Subcutaneous abdominal adipose tissue (tissue), 5 donors: Measurements from ENCODE around the gene CRNKL1.

Source experiments
- H3K27ac ChIP-seq: one replicate; pipeline ENCODE4 v1.7.0; 2013; ENCODE audit warnings: low read depth, mild to moderate bottlenecking, inconsistent platforms, low read length, moderate library complexity
- H3K27me3 ChIP-seq, 5 donors: one replicate each; pipeline ENCODE4 v1.7.0; 2013; ENCODE audit warnings: low read length in 5 of 5, inconsistent platforms in 1 of 5; ENCODE audit not compliant: control insufficient read depth in 5 of 5, insufficient read depth in 4 of 5
- H3K36me3 ChIP-seq, 5 donors: one replicate each; pipeline ENCODE4 v1.7.0; 2013; ENCODE audit warnings: low read length in 5 of 5; ENCODE audit not compliant: control insufficient read depth in 5 of 5, insufficient read depth in 5 of 5
- H3K4me1 ChIP-seq, 5 donors: one replicate each; pipeline ENCODE4 v1.7.0; 2013; ENCODE audit warnings: low read length in 5 of 5, mild to moderate bottlenecking in 3 of 5, moderate library complexity in 1 of 5; ENCODE audit not compliant: control insufficient read depth in 5 of 5, insufficient read depth in 5 of 5
- H3K4me3 ChIP-seq, 5 donors: one replicate each; pipeline ENCODE4 v1.7.0; 2013; ENCODE audit warnings: low read length in 5 of 5, low read depth in 1 of 5
- H3K9ac ChIP-seq, 5 donors: one replicate each; pipeline ENCODE4 v1.7.0; 2013; ENCODE audit warnings: low read length in 5 of 5, mild to moderate bottlenecking in 4 of 5, moderate library complexity in 3 of 5
- H3K9me3 ChIP-seq, 5 donors: one replicate each; pipeline ENCODE4 v1.7.0; 2013; ENCODE audit warnings: low read length in 5 of 5; ENCODE audit not compliant: control insufficient read depth in 5 of 5
- donor health status: healthy.
- donor health status: healthy.
- donor health status: healthy.
- donor health status: healthy.
- donor health status: healthy.

CRNKL1 gene

DNA sequence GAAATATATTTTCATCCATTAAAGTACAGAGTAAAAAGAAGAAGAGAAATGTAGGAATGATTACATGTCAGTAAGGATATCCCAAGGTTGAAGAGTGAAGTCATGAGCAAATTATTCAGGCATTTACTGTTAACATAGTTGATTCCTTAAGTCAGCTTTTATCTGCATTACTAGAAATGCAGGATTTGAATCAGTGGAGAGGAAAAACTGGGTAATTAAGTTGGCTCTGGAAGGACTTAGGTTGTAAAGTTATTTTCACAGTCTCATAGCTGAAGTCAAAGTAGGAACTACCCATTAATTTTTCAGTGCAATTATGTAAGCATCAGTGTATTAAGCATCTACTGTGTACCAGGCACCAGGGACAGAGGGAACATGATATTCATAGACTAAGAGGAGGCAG lies 27.3 kb downstream of the CRNKL1 start:
- Histone ChIP-seq H3K27me3 (no peaks in the 10 kb centered on the region), H3K4me3 (no peak overlapping the region), H3K27ac (no peak overlapping the region), H3K4me1 (peaks cover 0 to 14% (median 9%) of the 10 kb centered on the region in 5 donors), H3K36me3 (peaks cover 9 to 36% (median 21%) of the 10 kb centered on the region in 5 donors), H3K9ac (no peak overlapping the region), H3K9me3 (no peaks in the 10 kb centered on the region)

DNA sequence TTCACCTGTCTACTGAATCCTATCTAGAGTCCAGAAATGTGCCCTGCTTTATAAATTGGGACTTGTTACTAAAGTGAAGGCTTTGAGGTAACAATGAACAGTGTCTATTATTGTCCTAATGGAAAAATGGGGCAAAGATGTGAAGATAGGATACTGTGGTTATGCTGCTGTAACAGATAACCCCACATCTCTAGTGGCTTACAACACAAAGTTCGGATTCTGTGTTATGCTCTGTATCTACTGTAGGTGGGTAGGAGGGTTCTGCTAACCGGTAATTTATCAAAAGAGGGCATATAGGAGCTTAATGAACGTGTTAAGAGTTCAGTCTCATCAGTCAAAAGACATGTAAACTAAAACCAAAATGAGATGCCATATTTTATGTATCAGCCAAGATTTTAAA lies 28.9 kb downstream of the CRNKL1 start:
- peaks cover 0 to 19% (median 13%) of the 10 kb centered on the region in 5 donors for H3K4me1 ChIP-seq
- no peak overlapping the region for H3K4me3 ChIP-seq
- H3K36me3 ChIP-seq, result peaks cover 9 to 35% (median 17%) of the 10 kb centered on the region in 5 donors
- no peaks in the 10 kb centered on the region for H3K9me3 ChIP-seq
- no peak overlapping the region for H3K9ac ChIP-seq
- H3K27ac ChIP-seq, result no peak overlapping the region
- no peaks in the 10 kb centered on the region for H3K27me3 ChIP-seq

DNA sequence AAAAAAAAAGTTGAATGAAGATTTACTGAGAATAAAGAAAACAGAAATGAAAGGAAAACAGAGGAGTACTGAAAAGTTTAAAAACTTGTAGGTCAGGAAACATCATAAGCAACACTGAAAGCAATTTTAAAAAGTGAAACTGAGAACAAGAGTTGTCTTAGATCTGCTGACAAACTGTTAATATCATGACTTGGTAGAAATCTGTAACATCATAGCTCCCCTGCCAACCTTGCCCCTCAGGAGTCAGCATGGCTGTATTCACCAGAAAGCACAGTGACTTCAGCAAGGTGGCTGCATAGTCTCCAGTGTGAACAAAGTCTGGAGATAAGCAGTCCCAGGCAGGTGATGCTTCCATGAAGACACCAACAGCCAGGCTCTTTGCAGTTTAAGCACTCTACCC lies 29.8 kb downstream of the CRNKL1 start:
- peaks cover 6 to 27% (median 13%) of the 10 kb centered on the region in 5 donors for H3K36me3 ChIP-seq
- H3K27ac ChIP-seq, result no peak overlapping the region
- no peak overlapping the region for H3K4me3 ChIP-seq
- H3K27me3 ChIP-seq, result no peaks in the 10 kb centered on the region
- peak overlapping the region in 1 of 5 donors; percentile 8 for H3K9ac ChIP-seq
- H3K9me3 ChIP-seq, result no peaks in the 10 kb centered on the region
- H3K4me1 ChIP-seq, result peaks cover 0 to 27% (median 22%) of the 10 kb centered on the region in 5 donors

DNA sequence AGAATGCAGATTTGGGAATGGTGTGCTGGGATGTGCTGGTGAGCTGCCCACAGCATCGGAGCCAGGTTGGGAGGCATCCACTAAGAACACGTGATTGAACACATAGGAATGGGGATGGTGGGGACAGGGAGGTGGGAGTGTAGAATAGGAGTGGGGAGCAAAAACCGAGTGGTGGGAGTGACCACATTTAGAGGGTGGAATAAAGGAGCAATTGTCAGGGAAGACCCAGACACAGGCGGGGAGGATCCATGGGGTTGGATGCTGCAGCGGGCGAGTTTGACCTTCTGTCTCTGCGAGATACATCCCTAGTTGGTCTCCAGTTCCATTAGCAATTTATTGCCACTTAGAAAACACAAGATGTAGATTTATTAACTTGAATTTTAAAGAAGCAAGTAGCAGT lies 30.4 kb downstream of the CRNKL1 start:
- Histone ChIP-seq H3K36me3 (peaks cover 5 to 21% (median 11%) of the 10 kb centered on the region in 5 donors), H3K4me3 (no peak overlapping the region), H3K9me3 (no peaks in the 10 kb centered on the region), H3K27ac (no peak overlapping the region), H3K9ac (no peak overlapping the region), H3K4me1 (peaks cover 0 to 30% (median 23%) of the 10 kb centered on the region in 5 donors), H3K27me3 (no peaks in the 10 kb centered on the region)

DNA sequence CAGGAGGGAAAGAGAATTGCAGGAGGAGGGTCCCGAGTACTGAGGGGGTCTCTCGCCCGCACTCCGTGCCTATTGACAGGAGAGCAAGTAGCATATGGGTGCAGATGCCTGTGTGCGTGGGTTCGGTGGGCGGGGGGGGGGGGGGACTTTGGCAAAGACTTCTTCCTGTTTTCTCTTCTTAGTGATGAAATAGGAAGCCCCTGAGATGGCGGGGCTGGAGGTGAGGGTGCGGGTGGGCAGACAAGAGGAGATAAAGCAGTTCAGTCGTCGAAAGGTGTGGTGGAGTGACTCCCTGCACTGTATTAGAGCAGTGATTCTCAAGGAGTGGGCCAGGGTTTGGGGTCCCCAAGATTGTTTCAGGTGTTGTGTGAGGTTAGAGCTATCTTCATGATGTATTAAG lies 31.4 kb downstream of the CRNKL1 start:
- H3K4me1 ChIP-seq, result peaks cover 0 to 33% (median 27%) of the 10 kb centered on the region in 5 donors

DNA sequence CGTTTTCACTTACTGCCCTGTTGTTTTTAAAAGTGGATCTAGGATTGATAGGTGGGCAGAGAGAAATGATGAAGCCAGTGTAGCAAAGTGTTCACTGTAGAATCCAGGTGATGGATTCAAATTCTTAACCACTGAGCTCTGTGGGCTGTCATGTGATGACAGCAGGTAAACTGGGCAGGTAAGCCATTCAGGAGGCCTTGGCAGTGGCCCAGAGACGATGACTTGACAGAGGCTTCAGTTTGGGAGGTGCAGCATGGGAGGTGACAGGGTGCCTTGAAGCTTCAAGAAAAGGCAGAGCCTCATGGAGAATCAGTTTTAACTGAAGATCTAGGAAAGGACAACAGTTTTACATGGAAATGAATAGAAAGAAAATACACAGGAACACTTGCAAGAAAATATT lies 33.1 kb downstream of the CRNKL1 start:
- Histone ChIP-seq H3K9me3 (no peaks in the 10 kb centered on the region), H3K27me3 (no peaks in the 10 kb centered on the region), H3K4me1 (peaks cover 0 to 36% (median 27%) of the 10 kb centered on the region in 5 donors), H3K27ac (no peak overlapping the region), H3K36me3 (peaks cover 4 to 12% (median 9%) of the 10 kb centered on the region in 5 donors), H3K9ac (peak overlapping the region in 4 of 5 donors; percentile 14 to 97 (median 69)), H3K4me3 (peak overlapping the region in 2 of 5 donors; percentile 26 to 91)

More for the DNA sequence above, 31.4 kb downstream of the CRNKL1 start:
- Histone ChIP-seq H3K9ac (no peak overlapping the region), H3K9me3 (no peaks in the 10 kb centered on the region), H3K4me3 (no peak overlapping the region), H3K27me3 (no peaks in the 10 kb centered on the region), H3K36me3 (peaks cover 5 to 18% (median 11%) of the 10 kb centered on the region in 5 donors), H3K27ac (no peak overlapping the region)

DNA sequence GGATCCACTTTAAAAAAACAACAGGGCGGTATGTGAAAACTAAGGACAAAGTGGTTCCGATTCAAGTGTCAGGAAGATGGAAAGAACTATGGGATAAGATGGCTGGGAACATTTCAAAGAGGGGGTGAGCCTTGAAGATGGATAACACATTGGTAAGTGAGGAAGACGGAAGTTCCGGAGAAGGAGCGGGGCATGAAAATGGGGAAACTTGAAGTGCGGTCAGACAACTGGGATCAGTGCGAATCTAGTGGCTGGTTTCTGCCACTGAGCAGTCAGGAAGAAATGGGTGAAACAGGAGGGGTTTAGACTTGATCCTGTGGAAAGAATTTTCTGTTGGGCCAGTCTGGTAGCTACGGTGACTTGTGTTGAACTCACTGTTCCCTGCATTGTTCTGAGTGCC lies 33.9 kb downstream of the CRNKL1 start:
- Histone ChIP-seq H3K9me3 (no peaks in the 10 kb centered on the region), H3K4me1 (peaks cover 0 to 36% (median 27%) of the 10 kb centered on the region in 5 donors), H3K36me3 (peaks cover 2 to 9% (median 5%) of the 10 kb centered on the region in 5 donors), H3K9ac (peak overlapping the region in 4 of 5 donors; percentile 47 to 97 (median 92)), H3K27ac (no peak overlapping the region), H3K4me3 (peak overlapping the region in 4 of 5 donors; percentile 86 to 95 (median 92)), H3K27me3 (no peaks in the 10 kb centered on the region)

DNA sequence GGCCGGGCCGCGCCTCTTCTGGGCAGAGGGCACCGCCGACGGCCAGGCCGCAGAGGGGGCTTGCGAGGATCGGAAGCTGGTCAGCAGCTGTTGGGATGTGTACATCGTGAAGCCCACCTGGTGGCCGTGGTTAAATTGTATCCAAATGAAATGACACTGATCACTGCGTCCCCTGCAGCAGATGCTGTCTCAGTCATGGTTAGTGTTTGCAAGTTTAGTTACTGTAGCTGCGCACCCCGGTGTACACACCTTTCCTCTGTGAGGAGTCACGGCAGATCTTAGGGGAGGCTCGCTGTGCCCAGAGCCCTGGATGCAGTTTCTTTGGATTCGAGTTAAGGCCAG lies 34.5 kb downstream of the CRNKL1 start:
- H3K36me3 ChIP-seq, result peaks cover 0 to 7% (median 3%) of the 10 kb centered on the region in 5 donors
- H3K27me3 ChIP-seq, result no peaks in the 10 kb centered on the region
- H3K9me3 ChIP-seq, result no peaks in the 10 kb centered on the region
- H3K4me3 ChIP-seq, result peak overlapping the region; percentile 86 to 95 (median 91)
- H3K9ac ChIP-seq, result peak overlapping the region; percentile 68 to 97 (median 91)
- H3K4me1 ChIP-seq, result peaks cover 0 to 36% (median 27%) of the 10 kb centered on the region in 5 donors
- H3K27ac ChIP-seq, result peak overlapping the region; percentile 57

DNA sequence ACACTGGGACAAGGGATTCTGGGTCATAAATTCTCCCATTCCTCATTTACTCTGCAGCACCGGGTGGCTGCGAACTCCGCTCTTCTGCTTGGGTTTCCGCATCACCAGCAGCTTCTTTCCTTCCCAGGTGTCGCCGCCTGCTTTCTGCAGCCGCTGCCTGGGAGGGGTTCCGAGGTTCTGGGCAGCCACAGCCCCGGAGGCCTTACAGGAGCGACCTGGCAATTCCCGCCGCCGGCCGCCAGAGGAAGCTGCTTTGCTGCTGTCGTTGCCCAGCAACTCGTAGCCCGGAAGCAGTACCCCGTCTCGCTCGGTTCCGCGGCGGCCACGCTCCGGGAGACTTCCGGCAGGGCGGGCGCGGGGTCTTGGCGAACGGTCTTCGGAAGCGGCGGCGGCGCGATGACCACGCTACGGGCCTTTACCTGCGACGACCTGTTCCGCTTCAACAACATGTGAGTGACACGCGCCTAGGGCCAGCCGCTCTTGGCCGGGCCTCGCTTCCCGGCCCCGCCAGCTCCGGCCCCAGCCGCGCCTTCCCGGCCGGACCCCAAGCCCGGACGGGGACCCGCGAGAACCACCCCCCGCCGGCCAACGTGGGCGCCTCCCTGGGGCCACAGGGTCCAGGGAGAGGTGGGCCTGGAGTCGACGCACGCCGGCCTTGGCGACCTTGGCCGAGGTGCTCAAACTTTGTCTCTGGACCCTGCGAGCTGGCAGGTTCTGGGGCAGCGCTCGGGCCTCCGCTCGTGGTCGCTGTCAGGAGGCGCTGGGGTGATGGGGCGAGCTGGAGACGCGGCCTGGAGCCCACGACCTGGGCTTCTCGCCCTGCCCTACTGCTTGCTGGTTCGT lies 35.0 kb downstream of the CRNKL1 start, which contains the start of gene NAA20:
NAA20 (plus strand) TSS at position 362 of the 843 bp plus-strand sequence; CDS start at position 397, 35 bp downstream.
- peak within 1 kb of the TSS; percentile 57 for H3K27ac ChIP-seq
- H3K4me1 ChIP-seq, result peaks cover 0 to 36% (median 27%) of the 10 kb centered on the region in 5 donors
- H3K27me3 ChIP-seq, result no peaks in the 10 kb centered on the region
- H3K36me3 ChIP-seq, result peaks cover 0 to 3% (median 0%) of the 10 kb centered on the region in 5 donors
- H3K9ac ChIP-seq, result peak within 1 kb of the TSS; percentile 68 to 97 (median 91)
- H3K4me3 ChIP-seq, result peak within 1 kb of the TSS; percentile 86 to 95 (median 91)
- no peaks in the 10 kb centered on the region for H3K9me3 ChIP-seq

DNA sequence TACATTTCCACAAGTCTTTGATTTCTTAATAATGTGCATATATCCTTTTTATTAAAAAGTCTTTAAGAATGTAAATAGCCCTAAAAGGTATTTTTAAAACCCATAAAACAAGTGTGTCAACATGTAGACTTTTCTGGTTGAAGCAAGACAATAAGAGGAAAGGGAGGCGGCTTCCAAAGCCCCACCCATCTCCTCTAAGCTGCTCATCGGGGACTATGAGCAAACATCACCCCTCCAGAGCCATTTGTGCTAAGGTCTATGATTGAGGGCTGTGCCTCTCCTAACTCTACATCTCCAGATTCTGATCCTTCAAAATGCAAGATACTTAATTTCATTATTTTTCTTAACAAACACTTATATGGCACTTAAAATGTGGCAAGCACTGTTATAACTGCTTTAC lies 37.6 kb downstream of the CRNKL1 start:
- Histone ChIP-seq H3K4me1 (peaks cover 0 to 42% (median 38%) of the 10 kb centered on the region in 5 donors), H3K4me3 (no peak overlapping the region), H3K36me3 (peaks cover 0 to 3% (median 0%) of the 10 kb centered on the region in 5 donors), H3K27ac (no peak overlapping the region), H3K9ac (no peak overlapping the region), H3K27me3 (no peaks in the 10 kb centered on the region), H3K9me3 (no peaks in the 10 kb centered on the region)
